HL-60 (cell line): ENCODE data around the gene EHBP1L1.

Experiments used
- CTCF ChIP-seq: IDR thresholded peaks from one replicate; pipeline ENCODE4 v1.5.1; 2011; ENCODE audit warnings: low read length, control low read depth, inconsistent platforms; ENCODE audit not compliant: insufficient read depth
- POLR2AphosphoS5 ChIP-seq: IDR thresholded peaks from 2 replicates; pipeline ENCODE4 v1.6.1; 2012; ENCODE audit warnings: low read depth

- TF ChIP-seq CTCF: no peak
- no peak for TF ChIP-seq POLR2AphosphoS5
Observed at GRCh38 chr11:65537620-65538231, 38.1 kb upstream of the EHBP1L1 start.
